Activated CD4-positive, alpha-beta T cell treated with anti-CD3 and anti-CD28 coated beads, Interleukin-2, amount 10 ng/mL, durations not matched to agents 24 days and 14 days (primary cell): ENCODE measurements around the gene PRICKLE4. TPM values are rescaled to one million over a fixed set of nuclear protein-coding genes. Genes with fewer than 3 reads are reported as not detected.

ENCODE experiments used
- total RNA-seq: library from RNA; stranded (reverse); gene quantifications from 2 replicates; pipeline ENCODE4 v1.2.3, GENCODE V29; 2022

PRICKLE4 gene
- total RNA-seq, 1 donor from 2014 or later: not detected

Other genes starting within 250 kb of the PRICKLE4 start
- gene FOXP4, start 234.4 kb upstream of the PRICKLE4 start, total RNA-seq: 16.9 and 17.6 TPM in 2 replicates
- not detected in 2 replicates for gene MDFI, start 142.3 kb upstream of the PRICKLE4 start, total RNA-seq
- 14.1 and 14.9 TPM in 2 replicates for gene TFEB, start 45.2 kb upstream of the PRICKLE4 start, total RNA-seq
- not detected in 2 replicates for gene PGC, start 33.4 kb upstream of the PRICKLE4 start, total RNA-seq
- gene FRS3, start 882 bp upstream of the PRICKLE4 start, total RNA-seq: 4.7 and 6.8 TPM in 2 replicates
- 367 and 376 TPM in 2 replicates for gene TOMM6, start 6.9 kb downstream of the PRICKLE4 start, total RNA-seq
- 5.8 and 6.3 TPM in 2 replicates for gene USP49, start 114.6 kb downstream of the PRICKLE4 start, total RNA-seq
- gene MED20, start 140.4 kb downstream of the PRICKLE4 start, total RNA-seq: 21.9 and 22.8 TPM in 2 replicates
- gene BYSL, start 140.7 kb downstream of the PRICKLE4 start, total RNA-seq: 79.6 and 81.4 TPM in 2 replicates
- gene CCND3, start 161.0 kb downstream of the PRICKLE4 start, total RNA-seq: 483 and 491 TPM in 2 replicates